ENCODE data around the gene LRIG2.
"Not testable (repeated sequence)": the region's sequence is repeated elsewhere in the genome, so short reads cannot be mapped to it uniquely, and the experiment has no call there.

The LRIG2 gene

DNA sequence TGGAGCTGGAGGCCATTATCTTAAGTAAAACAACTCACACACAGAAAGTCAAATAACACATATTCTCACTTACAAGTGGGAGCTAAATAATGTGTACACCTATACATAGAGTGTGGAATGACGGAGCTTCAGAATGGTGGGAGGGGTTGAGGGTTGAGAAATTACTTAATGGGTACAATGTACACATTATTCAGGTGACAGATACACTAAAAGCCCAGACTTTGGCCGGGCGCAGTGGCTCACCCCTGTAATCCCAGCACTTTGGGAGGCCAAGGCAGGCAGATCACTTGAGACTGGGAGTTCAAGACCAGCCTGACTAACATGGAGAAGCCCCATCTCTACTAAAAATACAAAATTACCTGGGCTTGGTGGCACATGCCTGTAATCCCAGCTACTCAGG lies 24.9 kb upstream of the LRIG2 start:
- TF ChIP-seq, protein P1, sequence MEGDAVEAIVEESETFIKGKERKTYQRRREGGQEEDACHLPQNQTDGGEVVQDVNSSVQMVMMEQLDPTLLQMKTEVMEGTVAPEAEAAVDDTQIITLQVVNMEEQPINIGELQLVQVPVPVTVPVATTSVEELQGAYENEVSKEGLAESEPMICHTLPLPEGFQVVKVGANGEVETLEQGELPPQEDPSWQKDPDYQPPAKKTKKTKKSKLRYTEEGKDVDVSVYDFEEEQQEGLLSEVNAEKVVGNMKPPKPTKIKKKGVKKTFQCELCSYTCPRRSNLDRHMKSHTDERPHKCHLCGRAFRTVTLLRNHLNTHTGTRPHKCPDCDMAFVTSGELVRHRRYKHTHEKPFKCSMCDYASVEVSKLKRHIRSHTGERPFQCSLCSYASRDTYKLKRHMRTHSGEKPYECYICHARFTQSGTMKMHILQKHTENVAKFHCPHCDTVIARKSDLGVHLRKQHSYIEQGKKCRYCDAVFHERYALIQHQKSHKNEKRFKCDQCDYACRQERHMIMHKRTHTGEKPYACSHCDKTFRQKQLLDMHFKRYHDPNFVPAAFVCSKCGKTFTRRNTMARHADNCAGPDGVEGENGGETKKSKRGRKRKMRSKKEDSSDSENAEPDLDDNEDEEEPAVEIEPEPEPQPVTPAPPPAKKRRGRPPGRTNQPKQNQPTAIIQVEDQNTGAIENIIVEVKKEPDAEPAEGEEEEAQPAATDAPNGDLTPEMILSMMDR (IDR thresholded peaks at IDR 0.05; ENCODE audit: low read length, missing control alignments): no peak
- H3K4me3 ChIP-seq (replicated peaks; ENCODE audit: low read depth, low read length): no peak overlapping the region
- DNase-seq (ENCODE audit: low read depth): no peak

DNA sequence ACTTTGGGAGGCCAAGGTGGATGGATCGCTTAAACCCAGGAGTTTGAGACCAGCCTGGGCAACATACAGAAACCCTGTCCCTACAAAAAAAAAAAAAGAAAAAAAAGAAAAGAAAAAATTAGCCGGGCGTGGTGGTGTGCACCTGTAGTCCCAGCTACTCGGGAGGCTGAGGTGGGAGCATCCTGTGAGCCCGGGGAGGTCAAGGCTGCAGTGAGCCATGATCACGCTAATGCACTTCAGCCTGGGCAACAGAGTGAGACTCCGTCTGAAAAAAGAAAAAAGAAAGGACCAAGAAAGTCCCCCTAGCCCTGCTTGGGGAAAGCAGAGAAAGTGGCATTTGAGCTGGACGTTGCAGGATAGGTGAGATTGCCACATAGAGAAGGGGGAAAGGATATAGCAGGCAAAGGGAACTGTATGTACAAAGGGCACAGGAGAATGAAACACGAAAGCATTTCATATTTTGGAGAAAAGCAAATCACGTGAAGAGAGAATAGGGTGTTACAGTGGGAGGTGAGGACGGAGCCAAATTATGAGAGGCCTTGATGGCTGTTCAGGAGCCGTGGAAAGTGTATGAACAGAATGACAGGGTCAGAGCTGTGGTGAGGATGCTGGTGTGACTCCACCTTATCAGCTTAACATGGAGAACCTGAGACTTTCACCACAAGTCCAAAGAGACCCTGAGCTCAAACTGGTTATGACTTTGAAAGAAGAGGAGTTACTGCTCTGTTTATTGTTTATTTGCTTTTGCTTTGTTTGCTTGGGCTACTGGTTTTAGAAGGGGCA lies 19.5 kb upstream of the LRIG2 start:
- no peak overlapping the region for H3K4me3 ChIP-seq (replicated peaks; ENCODE audit: low read depth, low read length)
- TF ChIP-seq, protein P1 (IDR thresholded peaks at IDR 0.05; ENCODE audit: low read length, missing control alignments): no peak
- no peak for DNase-seq (ENCODE audit: low read depth)

DNA sequence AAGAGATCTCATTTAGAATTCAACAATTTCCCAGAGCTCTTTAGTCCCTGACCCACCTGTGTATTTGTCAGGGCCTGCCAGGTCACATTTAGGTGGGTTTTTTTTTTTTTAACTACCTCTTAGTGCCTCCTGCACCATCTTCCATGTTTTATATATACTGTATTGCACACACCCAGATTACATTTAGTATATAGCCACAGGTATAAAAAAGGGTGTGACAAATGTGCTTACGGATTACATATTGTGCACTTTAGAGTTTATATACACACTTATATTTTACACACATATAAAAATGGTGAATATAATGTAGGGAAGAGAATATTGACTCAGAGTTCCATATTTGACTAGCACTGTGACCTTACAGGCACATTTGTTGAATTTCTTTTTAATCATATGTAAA lies 17.4 kb upstream of the LRIG2 start:
- TF ChIP-seq, protein P1 (IDR thresholded peaks at IDR 0.05; ENCODE audit: low read length, missing control alignments): no peak

DNA sequence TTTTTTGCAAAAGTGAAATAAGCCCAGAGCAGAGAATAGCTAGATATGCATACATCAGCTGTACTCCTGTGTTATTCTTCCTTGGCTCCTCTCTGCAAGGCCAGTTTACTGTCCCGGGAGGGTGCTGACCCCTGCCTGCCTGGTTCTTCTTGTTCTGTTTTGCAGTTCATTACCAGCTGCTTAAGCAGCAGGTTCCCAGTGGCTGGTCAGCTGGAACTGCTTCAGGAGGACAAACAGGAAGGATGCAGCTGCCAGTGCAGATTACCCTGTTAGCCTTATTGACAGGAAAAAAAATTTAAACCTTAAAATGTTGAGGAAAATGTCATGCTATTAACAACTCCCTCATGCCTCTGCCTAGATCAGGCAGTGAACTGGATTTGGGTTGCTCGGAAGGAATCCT lies 16.0 kb upstream of the LRIG2 start:
- DNase-seq (ENCODE audit: low read depth): no peak
- no peak overlapping the region for H3K4me3 ChIP-seq (replicated peaks; ENCODE audit: low read depth, low read length)
- TF ChIP-seq, protein P1 (IDR thresholded peaks at IDR 0.05; ENCODE audit: low read length, missing control alignments): no peak

More for the DNA sequence above, 17.4 kb upstream of the LRIG2 start:
- no peak for DNase-seq (ENCODE audit: low read depth)
- H3K4me3 ChIP-seq (replicated peaks; ENCODE audit: low read depth, low read length): no peak overlapping the region

DNA sequence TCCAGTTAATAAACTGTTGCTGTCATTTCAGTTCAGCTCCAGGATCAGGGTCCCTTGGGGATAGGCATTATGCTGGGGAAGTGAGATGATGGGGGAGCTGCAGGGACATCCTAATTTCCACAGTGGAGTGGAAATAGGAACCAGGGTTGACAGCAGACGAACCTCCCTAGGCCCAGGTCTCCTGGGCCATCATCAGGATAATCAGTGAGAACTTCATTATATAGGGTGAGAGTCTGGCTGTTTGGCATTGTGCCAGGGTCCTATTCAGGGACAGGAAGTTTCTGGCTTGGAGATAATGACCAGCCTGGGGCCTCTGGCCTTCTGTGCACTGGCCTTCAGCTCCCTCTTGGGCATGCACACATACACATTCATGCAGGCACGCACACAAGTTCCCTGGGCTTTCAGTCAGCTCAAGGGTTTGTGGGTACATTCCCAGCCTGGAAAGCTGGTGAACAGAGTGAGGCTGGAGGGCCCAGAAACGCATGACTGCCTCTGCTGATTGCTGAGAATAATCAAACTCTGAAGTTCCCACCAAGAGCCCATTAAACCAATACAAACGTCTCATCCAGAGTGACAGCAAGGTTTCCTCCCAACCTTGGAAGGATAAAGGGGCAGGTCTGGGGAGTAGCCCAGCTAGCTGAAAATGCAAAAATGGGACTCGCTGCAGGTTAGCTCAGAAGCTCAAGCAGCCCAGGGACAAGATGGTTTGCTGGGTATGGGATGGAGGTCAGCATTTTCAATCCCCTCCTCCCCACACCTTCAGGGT lies 13.9 kb upstream of the LRIG2 start:
- TF ChIP-seq, protein P1 (IDR thresholded peaks at IDR 0.05; ENCODE audit: low read length, missing control alignments): no peak
- no peak for DNase-seq (ENCODE audit: low read depth)

DNA sequence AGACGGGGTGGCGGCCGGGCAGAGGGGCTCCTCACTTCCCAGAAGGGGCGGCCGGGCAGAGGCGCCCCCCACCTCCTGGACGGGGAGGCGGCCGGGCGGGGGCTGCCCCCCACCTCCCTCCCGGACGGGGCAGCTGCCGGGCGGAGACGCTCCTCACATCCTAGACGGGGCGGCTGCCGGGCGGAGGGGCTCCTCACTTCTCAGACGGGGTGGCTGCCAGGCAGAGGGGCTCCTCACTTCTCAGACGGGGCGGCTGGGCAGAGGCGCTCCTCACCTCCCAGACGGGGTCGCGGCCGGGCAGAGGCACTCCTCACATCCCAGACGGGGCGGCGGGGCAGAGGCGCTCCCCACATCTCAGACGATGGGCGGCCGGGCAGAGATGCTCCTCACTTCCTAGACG lies 9.5 kb upstream of the LRIG2 start:
- not testable (repeated sequence) for H3K4me3 ChIP-seq (replicated peaks; ENCODE audit: low read depth, low read length)

More for the DNA sequence above, 13.9 kb upstream of the LRIG2 start:
- no peak overlapping the region for H3K4me3 ChIP-seq (replicated peaks; ENCODE audit: low read depth, low read length)

DNA sequence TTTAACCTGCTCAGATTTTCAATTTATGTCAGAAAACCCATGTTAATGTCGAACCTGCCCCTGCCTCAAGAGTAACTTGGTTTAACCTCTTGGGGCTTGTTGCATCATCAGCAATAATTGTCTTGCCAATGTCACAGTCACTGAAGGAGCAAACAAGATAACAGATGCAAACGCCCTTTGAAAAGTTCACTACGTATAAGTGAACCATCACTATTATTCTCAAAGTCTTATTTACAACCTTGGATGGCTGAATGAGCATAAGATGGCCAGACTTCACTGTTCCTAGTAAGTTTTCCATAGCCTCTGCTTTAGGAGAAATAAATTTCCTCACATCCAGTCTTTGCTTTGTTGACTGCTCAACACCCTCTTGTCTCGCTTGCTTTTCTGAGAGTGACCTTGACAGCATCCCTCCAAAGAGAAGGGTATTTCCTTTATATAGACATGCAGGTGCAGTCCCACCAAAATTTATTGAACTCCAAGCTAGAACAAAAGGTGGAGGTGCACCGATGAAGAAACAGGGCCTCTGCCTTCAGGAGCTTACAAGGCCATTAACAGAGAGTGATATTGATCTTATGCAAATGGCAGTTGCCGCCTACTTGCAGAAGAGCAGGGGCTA lies 749 bp upstream of the LRIG2 start:
- TF ChIP-seq, protein P1 (IDR thresholded peaks at IDR 0.05; ENCODE audit: low read length, missing control alignments): no peak
- H3K4me3 ChIP-seq (replicated peaks; ENCODE audit: low read depth, low read length): peak overlapping the region; percentile 96
- no peak for DNase-seq (ENCODE audit: low read depth)

More for the DNA sequence above, 9.5 kb upstream of the LRIG2 start:
- DNase-seq (ENCODE audit: low read depth): not testable (repeated sequence)

Data from fibroblast of pulmonary artery (primary cell).